HPDE6-E6E7 (cell line): ENCODE results near the gene RCAN2.

Experiments used
- DNase-seq: peaks from one replicate; pipeline ENCODE4 v3.0.0; 2011; ENCODE audit warnings: missing footprints; ENCODE audit errors: extremely low spot score

Gene RCAN2

DNA sequence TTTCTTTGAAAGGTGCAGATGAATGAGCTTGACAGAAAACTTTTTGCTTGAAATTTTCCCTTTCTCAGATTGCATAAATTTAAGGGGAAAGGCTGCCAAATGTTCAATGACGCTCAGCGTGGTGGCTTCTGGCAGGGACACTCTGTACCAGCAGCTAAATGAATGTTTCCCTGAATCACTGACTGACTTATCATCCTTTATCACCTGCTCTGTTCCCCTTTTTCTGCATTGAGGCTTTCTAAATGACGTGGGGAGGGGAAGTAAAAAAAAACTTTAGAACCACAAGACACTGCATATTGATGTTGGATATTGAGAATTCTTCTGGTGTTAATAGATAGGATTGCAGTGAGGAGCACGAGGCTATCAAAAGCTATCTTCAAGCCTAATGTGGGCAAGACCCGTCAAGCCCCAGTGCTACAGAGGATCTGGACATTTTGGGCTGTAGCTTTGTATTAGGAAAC lies 273.5 kb downstream of the RCAN2 start:
- DNase-seq, result no peak

DNA sequence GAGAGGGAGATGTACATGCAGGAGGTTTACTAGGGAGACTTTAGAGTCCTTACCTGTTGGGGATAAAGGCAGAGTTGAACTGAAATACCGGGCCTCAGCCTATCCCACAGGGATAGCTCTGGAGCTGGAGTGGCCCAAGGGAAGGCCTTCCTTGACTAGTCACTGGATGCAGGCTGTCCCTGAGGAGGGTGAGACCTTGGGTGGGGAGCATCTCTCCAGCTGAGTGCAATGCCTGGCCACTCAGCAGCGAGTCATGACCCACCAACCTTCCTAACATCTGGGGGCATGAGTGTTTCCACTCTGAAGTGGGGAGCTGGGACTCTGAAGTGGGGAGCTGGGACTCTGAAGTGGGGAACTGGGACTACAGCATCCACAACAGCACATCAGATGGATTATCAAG lies 274.4 kb downstream of the RCAN2 start:
- DNase-seq, result no peak

DNA sequence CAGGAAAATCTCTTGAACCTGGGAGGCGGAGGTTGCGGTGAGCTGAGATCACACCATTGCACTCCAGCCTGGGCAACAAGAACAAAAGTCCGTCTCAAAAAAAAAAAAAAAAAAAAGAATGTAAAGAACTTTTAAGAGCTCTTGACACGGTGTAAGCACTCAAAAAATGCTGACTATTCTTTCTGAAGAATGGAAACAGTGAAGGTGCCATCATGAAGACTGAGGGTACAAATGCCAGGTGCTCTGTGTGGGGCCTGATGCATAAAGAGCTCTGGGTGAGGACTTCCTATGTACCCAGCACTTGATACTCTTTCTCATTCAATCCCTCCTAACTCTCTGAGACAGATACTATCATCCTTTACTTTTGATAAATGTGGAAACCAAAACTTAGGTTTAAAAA lies 275.5 kb downstream of the RCAN2 start:
- DNase-seq, result no peak

DNA sequence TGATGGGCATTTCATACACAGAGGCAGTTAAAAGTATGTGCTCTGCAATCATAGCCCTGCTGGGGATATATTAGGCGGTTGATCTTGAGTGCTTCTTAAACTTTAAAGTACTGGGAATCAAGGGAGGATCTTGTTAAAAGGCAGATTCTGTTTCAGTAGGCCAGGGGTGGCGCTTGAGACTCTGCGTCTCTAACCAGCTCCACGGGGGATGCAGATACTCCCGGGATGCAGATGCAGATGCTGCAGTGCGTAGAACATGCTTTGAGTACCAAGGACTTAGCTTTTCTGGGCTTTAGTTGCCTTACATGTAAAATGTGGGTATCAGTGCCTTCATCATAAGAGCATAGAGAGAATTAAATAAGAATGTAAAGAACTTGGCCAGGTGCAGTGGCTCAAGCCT lies 276.0 kb downstream of the RCAN2 start:
- DNase-seq, result no peak

DNA sequence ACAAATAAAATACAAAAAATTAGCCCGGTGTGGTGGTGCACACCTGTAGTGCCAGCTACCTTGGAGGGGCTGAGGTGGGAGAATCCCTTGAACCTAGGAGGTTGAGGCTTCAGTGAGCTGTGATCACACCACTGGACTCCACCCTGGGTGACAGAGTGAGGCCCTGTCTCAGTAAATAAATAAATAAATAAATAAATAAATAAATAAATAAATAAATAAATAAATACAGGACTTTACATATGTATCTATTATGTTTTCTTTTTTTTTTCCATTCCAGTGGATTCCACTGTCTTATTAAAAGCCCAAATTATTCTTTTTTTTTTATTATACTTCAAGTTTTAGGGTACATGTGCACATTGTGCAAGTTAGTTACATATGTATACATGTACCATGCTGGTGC lies 279.3 kb downstream of the RCAN2 start:
- DNase-seq, result no peak

DNA sequence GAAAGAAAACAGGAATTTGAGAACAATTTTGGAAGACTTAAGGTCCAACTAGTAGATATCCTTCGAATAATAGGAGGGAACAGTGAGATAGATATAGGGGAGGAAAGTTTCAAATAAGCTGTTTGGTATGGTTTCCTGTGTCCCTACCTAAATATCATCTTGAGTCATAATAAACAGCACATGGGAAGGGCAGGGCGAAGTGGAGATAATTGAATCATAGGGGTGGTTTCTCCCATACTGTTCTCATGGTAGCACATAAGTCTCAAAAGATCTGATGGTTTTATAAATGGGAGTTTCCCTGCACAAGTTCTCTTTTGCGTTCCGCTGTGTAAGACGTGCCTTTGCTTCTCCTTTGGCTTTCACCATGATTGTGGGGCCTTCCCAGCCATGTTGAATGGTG lies 281.0 kb downstream of the RCAN2 start:
- no peak for DNase-seq

DNA sequence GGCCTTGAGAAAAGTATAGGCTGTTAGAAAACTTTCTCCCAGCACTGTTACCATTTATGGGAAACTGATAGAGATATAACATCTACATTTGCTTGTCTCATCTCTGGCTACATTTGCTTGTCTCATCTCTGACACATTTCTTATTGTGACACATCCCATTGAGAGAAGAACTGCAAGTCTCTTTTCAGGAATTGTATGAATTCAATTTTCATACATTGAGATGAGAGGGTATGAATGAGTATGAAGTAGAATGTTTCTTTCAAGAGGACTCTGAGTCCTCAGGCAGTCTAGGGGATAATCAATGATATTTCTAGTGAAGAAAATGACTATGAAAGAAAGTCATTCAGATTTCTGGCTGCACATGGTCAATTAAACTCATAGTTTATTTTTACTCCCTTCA lies 282.9 kb downstream of the RCAN2 start:
- no peak for DNase-seq

DNA sequence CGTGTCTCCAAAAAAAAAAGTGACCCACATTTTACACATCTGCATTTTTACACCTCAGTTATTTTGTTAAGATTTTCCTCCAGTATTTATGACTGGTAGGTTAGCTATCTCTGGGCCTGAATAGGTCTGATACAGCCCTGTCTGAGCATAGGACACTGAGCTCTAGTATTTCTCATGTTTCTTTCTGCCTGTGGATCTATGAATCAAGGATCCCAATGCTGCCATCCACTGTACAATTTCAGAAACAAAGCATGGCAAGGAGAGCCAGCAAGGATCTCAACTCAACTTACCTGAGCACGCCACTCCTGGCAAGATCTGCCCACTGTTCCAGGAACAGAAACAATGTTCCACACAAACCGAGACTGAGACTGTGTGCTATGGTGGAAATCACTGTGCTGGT lies 284.1 kb downstream of the RCAN2 start:
- no peak for DNase-seq

DNA sequence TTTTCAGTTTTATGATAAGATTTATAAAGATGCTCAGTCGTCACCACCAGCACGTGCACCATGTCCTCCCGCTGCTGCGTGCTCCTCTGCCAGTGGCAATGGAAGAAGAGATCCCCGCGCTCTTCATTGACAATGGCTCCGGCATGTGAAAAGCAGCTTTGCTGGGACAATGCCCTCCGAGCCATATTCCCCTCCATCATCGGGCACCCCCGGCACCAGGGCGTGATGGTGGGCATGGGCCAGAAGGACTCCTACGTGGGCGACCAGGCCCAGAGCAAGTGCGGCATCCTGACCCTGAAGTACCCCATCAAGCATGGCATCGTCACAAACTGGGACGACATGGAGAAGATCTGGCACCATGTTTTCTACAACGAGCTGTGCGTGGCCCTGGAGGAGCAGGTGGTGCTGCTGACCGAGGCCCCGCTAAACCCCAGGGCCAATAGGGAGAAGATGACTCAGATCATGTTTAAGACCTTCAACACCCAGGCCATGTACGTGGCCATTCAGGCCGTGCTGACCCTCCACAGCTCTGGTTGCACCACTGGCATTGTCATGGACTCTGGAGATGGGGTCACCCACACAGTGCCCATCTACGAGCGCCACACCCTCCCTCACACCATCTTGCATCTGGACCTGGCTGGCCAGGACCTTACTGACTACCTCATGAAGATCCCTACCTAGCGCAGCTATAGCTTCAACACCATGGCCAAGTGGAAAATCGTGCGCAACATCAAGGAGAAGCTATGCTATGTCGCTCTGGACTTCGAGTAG lies 286.2 kb downstream of the RCAN2 start:
- no peak for DNase-seq

DNA sequence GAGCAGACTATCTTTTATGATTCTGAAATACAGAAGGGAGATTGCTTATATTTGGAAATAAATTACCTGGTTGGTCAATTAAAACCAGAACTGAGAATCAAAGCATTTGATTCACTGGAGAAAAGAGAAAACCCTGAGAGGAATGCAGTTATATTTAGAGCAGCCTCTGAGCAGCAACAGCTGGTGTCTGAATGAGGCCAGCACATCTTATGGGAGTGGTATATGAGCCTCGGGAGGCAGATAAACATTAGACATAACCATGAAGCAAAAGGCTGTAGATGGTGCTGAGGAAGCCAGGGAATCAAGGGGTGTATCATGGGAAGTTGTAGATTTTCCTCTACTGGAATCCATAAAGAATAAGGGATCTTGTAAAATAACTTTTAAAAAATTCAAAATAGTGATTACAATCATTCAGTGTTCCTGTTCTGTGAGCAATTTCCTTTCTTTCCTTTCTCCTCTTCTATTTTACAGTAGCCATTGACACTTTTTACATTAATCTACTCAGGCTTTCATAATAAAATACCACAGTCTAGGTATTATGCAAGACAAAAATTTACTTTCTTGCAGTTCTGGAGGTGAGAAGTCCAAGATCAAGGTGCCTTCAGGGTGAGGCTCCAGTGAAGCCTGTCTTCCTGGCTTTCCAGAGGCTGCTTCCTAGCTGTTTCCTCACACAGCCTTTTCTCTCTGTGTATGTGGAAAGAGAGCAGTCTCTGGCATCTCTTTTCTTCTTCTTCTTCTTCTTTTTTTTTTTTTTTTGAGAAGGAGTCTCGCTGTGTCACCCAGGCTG lies 287.7 kb downstream of the RCAN2 start:
- DNase-seq, result no peak

DNA sequence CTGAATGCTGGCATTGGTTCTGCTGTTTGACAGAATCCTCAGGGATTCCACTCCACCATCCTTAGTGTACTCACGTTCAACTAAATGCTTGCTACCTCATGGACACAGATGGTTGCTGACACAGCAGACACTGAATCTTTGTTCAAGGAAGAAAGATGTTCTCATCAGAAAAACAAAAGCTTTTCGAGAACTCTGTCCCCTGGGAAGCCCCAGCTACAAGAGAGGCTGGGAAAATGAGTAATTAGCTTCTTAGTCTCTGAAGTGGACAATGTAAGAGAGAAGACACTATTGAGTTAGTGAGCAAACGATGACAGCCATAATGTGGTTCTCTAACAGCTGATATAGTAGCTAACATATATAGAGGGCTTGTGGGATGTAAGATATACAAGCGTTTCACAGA lies 289.5 kb downstream of the RCAN2 start:
- DNase-seq, result no peak

DNA sequence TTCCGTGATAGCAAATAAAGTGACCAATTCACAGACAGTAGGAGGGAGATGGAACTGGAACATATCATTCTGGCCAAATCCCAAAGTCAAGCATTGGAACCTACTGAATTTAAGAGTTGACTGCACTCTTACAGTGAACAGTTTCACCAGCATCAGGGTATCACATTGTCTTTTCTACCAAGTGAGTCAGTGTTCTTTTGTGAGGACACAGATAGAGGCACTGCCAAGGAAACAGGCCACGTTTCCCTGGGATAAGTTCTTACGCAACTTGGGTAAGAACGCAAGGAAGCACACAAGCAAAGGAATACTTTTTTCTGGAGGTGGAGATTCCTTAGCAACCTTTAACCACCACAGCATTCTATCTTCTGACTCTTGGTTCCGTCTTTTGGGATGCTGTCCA lies 291.9 kb downstream of the RCAN2 start:
- DNase-seq, result no peak

DNA sequence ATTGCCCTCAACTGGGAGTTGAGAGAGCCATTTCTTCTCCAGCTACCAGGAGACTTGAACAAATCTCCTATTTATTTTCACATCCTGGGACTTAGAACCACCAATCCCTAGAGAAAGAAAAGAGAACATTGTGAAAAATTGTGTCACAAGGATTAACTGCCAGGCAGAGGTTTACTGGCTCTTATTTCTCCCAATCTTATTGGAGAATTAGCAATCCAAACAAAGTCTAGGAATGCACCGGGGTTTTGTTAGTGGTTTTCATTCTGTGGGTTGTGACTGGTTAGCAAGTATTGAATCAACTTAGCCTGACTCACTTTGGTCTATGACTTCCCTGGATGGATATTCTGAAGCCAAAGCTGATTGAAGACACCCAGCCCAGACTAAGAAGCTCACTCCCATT lies 299.3 kb downstream of the RCAN2 start:
- DNase-seq, result no peak

DNA sequence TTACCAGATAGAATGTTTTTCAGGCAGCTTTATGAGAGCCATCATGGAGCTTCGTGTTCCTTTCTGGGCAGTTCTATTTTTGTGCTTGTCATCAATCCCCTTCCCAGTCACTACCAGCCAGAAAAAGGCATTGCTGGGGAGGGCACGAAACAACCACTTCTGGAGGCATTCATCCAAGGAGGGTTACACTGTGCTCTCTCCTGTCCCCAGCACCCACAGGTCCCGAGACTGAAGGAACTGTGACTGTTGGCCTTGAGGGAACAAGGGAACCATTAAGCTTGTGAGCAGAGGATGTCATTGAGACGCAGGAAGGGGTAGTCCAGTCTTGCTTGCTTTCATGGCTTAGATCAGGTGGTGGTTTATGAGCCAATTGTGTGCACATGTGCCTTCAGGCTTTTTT lies 300.4 kb downstream of the RCAN2 start:
- DNase-seq, result no peak

DNA sequence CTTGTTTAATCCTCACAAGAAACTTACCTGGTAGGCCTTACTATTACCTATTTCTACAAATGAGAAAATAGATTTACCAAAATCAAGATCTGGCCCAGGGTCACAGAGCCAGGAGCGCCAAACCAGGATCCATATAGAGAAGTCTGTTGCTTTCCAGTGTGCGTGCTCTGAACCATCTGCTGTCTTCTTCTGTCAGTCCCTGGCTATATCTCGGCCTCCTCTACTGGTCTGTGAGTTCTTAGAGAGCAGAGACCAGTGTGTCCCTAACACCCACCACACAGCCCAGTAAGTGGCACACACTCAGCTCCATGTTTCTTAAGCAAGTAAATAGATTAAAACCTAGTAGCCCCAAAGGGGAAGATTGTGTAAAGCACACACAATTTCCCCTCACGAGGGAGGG lies 301.5 kb downstream of the RCAN2 start:
- DNase-seq, result no peak

DNA sequence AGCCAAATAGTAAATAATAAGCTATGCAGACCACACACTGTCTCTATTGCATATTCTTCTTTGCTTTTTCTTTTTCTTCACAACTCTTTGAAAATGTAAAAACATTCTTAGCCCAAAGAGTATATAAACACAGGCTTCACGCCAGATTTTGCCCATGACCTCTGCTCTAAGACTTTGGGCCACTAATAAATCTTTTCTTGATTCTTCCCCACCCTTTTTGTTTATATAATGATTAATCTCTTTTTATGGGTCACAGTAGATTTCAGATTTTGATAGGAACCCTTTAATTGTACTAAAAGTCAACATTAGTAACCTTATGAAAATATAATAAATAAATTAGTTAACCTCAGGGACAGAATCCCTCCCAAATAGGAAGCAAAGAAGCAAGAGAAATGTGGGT lies 304.7 kb downstream of the RCAN2 start:
- no peak for DNase-seq

DNA sequence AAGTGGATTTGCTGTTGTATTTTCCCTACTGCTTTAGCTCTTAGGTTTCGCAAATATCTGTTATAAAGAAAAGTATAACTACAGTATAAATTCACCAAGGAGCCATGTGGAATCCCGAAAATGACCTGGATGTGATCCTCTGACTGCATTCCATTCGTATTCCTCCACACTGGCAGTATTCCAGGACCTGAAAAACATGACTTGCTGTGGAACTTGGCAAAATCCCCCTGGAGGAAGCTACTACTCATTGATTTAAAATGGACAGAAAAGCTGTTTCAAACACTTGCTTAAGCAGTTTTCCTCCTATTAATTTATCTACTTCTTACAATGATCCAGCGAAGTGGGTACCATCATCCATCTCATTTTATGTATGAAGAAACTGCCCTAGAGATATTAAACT lies 307.1 kb downstream of the RCAN2 start:
- DNase-seq, result no peak

DNA sequence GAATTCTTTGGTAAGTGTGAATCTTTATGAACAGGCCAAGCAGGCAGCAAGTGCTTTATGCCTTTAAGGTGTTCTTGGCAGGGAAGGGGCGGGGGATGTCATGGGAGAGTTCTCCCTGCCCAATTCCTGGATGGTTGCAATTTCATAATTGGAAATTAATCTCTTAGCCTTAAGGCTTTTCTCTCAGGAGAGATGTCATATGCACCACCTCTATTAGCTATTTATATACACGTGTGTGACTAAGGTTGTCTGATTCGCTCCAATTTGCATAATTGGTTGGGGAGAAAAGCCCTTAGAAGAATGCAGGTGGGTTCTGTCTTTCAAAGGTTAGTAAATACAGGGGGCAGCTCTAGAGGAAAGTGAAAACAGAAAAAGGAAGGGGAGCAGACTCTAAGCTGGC lies 315.3 kb downstream of the RCAN2 start:
- no peak for DNase-seq

DNA sequence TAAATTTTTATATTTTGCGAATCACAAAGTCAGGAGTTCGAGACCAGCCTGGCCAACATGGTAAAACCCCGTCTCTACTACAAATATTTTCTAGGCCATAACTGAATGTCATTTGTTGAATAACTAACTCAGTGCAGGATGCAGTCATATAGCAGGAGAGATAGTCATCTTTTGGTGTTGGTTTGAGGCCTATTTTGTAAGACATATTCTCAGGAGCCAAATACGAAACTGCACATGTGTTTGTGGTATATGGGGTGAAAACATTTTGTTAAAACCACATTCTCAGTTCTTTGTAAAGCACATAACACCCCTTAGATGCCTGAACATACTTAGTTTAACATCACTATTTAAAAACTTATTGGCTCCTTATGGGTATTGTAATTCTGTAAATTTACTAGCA lies 315.8 kb downstream of the RCAN2 start:
- no peak for DNase-seq

DNA sequence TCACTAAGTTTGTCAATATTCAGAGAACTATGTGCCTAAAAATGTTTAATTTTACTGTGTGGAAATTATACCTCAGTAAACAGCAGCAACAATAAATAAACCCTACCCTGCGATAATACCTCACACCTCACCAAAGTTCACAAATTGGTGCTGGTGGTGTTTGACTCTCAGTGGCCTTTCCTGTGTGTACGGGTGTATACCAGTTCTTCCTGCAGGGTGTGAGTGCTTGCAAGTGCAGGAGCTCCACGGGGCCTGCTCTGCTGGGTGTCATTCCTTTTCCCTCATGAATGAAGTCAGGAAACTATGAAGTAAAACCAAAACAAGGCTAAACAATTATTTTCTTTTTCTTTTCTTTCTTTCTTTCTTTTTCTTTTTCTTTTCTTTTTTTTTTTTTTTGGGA lies 316.3 kb downstream of the RCAN2 start:
- DNase-seq, result no peak

DNA sequence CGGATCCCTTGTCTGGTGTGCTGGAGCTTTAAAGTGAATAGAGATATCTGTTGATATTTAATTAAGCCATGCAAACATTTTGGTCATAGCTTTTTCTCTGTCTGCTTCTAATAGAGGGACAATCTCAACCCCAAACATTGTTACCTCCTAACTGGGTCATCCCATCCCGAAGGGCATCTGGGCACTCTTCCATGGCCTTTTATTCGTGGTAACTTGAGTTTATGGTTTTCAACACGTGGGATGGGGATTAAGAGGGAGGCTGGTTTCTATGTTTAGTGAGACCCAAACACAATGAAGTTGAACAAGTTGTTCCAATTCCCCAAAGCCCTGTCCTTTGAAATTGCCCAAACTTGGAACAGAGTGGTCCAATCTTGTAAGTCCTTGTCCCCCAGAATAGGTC lies 319.1 kb downstream of the RCAN2 start:
- DNase-seq, result no peak
